ENCODE measurements around the gene MAPK10.

- TF ChIP-seq CTCF (conservative IDR thresholded peaks at IDR 0.05): no peak
- no peak for TF ChIP-seq ZFX (IDR thresholded peaks at IDR 0.05)
Observed at GRCh38 chr4:86294883-86295282, 65.0 kb downstream of the MAPK10 start.

Data from C4-2B (cell line).